Stimulated activated naive CD4-positive, alpha-beta T cell (primary cell): ENCODE data around the gene TMEM185B.
"Not testable (repeated sequence)": the region's sequence is repeated elsewhere in the genome, so short reads cannot be mapped to it uniquely, and the experiment has no call there.

ENCODE experiments used
- DNase-seq, 6 experiments: peaks; one replicate each; lab custom pipeline; 2025; lab: John Stamatoyannopoulos, UW

The TMEM185B gene

GRCh38 chr2:120223034-120223912, at the start of gene TMEM185B:
Gene TMEM185B (minus strand): TSS chr2:120223400. CDS start chr2:120222976, 424 bp downstream.
- peak; percentile 70 to 91 (median 86) for DNase-seq

GRCh38 chr2:120271711-120272379, 48.6 kb upstream of the TMEM185B start:
- no peak for DNase-seq

- DNase-seq = no peak
These were observed 46.6 kb upstream of the TMEM185B start for GRCh38 chr2:120269816-120270215.

- DNase-seq = no peak
These were observed 46.0 kb upstream of the TMEM185B start for GRCh38 chr2:120269076-120269744.

- DNase-seq = no peak
These were observed 44.1 kb upstream of the TMEM185B start for GRCh38 chr2:120267348-120267747.

GRCh38 chr2:120265006-120265405, 41.8 kb upstream of the TMEM185B start:
- no peak for DNase-seq

- no peak for DNase-seq
These were observed 39.7 kb upstream of the TMEM185B start for GRCh38 chr2:120262761-120263428.

- DNase-seq = no peak
These were observed 39.0 kb upstream of the TMEM185B start for GRCh38 chr2:120262150-120262549.

- DNase-seq = no peak
These were observed 38.3 kb upstream of the TMEM185B start for GRCh38 chr2:120261387-120262006.

- no peak for DNase-seq
These were observed 37.5 kb upstream of the TMEM185B start for GRCh38 chr2:120260736-120261135.

- DNase-seq = not testable (repeated sequence)
These were observed 36.7 kb upstream of the TMEM185B start for GRCh38 chr2:120259939-120260338.

GRCh38 chr2:120258196-120258595, 35.0 kb upstream of the TMEM185B start:
- no peak for DNase-seq

- DNase-seq = no peak
These were observed 34.3 kb upstream of the TMEM185B start for GRCh38 chr2:120257522-120257921.

GRCh38 chr2:120256651-120257000, 33.4 kb upstream of the TMEM185B start:
- DNase-seq = no peak

GRCh38 chr2:120255986-120256650, 32.9 kb upstream of the TMEM185B start:
- no peak for DNase-seq

GRCh38 chr2:120255071-120255470, 31.9 kb upstream of the TMEM185B start:
- DNase-seq = no peak

GRCh38 chr2:120254178-120254577, 31.0 kb upstream of the TMEM185B start:
- DNase-seq = no peak

GRCh38 chr2:120253021-120253882, 30.1 kb upstream of the TMEM185B start:
- DNase-seq = peak in 5 of 6 experiments; percentile 31 to 57 (median 44)

GRCh38 chr2:120252225-120253020, 29.2 kb upstream of the TMEM185B start, which contains the start of gene RALB:
Gene RALB (plus strand): TSS chr2:120252852. CDS start chr2:120278665, 25,813 bp downstream.
- DNase-seq = peak; percentile 94 to 98 (median 96)
